ENCODE results near the gene FAM217A.
A peak's percentile ranks its signal among the peaks of the same experiment; 100 is the strongest.
"Not testable (repeated sequence)": the region's sequence is repeated elsewhere in the genome, so short reads cannot be mapped to it uniquely, and the experiment has no call there.

Gene FAM217A, protein sequence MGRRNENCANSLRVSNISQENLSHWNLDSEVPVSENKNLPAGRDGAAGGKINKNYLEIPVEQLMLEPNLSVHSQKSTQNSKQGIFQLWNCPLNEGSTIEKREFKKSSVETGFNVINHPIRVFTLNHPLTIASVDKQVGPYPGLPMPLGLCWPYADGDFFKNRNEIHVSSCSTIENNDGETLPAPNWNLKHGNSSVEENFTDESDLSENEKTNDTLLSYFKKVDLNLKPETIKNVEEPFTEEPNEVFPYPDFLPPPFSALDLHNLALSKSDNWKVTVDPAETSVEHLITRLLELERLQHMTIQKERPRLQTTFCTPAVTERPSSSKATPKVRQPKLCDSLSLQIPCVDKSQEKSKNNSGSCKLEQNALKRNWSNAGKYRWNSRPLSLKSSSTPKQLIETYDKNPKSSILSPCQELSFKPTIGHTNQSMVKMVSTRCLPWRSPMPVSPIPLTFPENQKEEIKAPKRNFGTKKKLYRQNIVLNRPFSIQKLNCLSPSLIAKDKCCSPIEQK

DNA sequence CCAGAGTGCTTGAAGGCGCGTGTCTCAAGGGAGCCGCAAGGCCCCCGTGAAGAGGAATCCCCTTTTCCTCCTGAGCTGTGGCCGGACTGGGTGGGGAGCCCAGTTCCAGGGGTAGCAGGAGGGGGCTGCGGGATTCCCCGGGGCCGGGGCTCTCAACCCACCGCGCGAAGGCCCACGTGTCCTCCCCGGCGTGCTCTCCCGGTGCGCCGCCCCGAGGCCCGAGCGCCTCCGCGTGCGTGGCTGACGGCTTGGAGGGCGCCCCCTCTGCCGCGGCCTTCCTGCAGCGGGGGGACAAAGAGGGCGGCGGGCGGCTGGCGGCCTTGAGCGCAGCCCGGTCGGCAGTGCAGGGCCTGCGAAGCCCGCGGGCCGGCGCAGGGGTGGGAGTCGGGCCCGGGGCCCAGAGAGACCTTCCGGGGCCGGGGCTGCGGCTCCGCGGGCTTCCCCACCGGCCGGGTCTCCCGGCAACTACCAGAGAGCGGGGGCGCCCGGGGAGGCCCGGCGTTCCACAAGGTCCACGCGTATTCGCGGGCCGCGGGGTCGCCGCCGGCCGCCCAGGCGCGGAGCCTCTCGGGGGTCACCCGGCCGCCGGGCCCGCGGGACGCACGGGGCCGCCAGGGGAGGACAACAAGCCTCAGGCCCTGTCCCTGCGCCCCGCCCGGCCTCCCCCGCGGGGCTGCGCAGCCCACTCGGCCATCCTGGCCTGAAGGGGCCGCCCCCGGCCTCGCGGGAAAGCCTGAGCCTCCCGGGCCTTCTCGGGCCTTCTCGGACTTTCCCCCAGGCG lies at the start of gene FAM217A:
FAM217A (minus strand) TSS at position 447 of the 781 bp plus-strand sequence. CDS start 1,723 bp downstream, outside the sequence.
- DNase-seq, result no peak

DNA sequence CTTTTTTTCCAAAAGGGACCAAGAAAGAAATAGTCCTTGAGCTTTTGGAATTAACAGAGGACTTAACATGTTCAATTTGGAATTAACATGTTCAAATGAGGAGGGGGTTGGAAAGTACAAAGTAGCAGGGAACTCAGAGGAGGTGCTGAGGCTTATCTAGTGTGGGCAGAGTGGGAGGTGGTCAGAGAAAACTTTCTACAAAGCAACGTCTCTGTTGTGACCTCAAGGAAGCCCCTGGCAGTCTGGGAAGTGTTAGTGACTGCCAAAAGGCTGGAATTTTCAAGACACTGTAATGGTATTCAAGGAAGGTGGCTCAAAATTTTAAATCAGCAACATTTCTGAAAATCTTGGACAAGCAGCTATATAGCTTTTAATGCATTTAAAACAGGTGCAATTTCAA lies 49.1 kb upstream of the FAM217A start:
- no peak for DNase-seq

DNA sequence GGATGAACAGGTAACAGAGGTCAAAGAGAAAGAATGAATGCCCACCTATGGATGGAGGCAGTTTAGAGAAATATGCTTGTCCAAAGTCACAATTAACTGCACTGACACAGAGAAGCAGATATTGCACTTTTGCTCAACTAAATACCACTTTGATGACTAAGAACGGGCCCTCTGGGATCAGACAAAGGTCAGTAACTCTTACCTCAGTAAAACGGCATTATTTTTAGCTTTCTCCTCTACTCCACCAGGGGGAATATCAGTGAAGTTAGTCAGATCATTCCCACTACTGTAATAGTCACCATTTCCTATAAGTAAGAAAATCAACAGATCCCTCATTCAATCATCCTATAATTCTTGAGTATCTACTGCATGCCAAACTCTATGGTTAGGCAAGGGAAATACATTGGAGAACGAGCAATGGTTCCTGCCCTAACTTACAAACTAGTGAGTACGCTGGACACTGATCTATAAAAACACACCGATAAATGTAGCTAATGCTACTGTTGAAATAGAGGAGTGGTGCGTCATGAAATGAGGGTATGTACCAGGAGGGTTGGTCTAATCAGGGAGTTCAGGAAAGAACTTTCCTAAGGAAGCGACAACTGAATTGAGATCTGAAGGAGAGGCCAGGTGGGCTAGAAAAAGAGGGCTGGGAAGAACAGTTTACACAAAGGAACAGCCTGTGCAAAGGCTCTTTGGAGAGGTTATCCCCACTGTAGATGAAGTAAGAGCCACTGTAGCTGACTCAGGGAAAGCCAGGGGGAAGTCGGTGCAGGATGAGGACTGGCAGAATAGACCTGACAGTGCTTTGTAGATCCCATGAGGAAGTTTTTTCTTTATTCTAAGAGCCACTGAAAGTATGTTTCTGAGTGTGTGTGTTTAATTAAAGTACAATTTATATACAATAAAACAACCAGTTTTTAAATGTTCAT lies 47.3 kb upstream of the FAM217A start:
- peak; percentile 58 for DNase-seq

DNA sequence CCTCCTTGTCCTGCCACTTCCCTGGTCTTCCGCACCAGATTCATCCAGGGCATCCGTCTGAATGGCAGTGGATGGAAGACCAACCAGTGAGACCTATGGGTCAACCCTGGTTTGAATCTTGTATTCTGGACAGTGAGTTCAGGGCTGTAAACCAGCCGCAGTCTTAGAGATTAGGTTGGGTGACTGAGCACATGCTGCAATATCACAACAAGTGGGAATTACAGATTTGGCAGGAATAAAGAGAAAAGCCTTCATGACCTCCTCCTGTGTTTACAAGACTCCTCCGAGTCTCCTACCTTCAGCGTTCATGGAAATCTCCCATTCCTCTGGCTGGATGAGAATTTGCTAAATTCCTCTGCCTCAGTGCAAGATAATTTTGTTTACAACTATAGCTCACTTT lies 46.6 kb upstream of the FAM217A start:
- no peak for DNase-seq

DNA sequence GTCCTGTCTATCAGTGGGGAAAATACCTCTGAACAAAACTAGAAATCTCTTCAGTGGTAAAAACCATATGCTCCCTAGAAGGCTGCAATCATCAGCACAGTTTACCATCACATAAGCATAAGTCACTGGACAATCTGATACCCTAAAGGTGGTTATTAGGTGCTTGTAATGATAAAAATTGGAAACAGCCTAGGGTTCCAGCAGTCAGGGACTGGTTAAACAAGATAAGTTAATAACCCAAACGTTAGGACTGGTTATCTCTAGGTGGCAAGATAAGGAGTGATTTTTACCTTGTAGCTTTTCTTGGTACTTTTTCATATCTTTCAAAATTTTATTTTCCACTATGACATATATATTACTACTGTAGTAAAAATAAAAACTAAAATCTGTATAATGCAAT lies 45.4 kb upstream of the FAM217A start:
- DNase-seq, result no peak

DNA sequence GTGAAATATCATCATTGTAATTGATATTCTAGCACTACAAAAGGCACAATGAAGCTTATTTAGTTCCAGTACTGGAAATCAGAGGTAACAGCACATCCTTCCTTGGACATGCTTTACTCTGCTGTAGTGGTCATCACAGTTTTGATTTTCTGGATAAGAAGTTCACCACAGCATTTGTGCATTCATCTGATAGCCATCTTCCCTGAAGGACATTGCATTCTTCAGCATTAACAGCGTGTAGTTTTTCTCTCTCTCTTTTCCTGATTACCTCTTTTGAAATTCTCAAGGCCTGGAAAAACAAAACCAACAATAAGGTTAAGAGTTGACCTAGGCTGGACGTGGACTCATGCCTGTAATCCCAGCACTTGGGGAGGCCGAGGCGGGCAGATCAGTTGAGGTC lies 36.8 kb upstream of the FAM217A start:
- no peak for DNase-seq

DNA sequence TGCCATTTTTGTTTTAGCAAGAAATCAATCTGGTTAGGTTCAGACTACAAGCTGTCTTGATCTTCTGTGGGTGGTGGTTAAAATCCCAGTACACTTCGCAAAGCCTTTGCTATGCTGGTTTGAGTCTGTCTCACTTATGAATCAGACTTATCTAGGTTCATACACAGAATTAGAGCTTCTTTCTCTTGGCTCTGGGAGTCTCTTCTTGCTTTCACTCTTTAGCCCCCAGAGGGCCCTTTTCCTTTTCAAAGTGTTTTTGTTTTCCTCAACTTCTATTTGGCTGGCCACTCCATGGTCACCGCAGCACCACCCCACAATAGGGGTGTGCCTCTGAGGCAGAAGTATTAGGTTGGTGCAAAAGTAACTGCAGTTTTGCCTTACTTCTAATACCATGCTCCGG lies 35.2 kb upstream of the FAM217A start:
- no peak for DNase-seq

DNA sequence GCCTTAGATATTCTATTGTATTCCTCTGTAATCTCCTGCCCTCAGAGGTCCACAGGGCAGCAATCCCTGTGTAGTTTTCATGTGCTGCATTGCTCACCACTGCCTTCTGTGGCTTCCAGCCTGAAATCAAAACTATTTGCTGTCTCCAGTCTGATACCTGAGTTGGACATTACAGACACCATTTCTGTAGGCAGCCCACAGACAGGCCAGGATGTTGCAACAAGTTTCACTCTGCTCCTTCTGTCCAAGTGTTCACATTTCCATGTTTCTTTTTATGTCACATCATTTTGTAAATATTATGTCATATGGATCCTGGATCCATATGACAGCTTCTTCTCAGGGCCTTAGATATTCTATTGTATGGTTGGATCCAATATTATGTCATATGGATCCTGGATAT lies 34.7 kb upstream of the FAM217A start:
- no peak for DNase-seq

DNA sequence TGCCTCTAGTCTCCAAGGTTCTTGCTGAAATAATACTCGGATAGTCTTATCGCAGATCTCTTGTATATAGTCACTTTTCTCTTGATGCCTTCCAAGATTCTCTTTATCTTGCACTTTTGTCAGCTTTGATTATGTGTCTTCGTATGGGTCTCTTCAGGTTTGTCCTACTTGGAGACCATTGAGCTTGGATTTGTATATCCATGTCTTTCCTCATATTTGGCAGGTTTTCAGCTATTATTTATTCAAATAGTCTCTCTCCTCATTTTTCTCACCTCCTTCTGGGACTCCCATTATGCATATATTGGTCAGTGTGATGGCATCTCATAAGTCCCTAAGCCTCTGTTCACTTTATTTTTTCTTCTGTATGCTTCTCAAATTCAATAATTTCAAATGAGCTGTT lies 33.4 kb upstream of the FAM217A start:
- DNase-seq, result no peak

DNA sequence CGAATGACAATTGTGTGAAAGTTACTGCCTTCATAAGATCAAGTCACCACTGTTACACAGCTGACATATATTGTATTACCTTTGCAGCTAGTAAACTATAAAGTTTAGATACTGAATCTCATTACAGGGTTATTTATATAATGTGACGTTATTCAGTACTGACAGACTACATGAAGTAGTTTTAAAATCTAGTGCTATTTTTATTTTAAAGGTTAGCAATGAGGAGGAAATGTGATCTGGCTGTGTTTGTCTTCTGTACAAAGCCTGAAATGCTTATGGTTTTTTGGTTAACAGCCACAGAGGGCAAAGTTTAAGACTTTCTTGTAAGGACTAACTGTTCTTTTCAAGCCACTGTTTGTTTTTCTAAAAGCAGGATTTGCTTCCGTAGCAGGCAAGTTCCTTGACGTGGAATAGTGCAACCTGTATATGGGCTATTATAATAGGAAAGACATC lies 30.5 kb upstream of the FAM217A start:
- not testable (repeated sequence) for DNase-seq

DNA sequence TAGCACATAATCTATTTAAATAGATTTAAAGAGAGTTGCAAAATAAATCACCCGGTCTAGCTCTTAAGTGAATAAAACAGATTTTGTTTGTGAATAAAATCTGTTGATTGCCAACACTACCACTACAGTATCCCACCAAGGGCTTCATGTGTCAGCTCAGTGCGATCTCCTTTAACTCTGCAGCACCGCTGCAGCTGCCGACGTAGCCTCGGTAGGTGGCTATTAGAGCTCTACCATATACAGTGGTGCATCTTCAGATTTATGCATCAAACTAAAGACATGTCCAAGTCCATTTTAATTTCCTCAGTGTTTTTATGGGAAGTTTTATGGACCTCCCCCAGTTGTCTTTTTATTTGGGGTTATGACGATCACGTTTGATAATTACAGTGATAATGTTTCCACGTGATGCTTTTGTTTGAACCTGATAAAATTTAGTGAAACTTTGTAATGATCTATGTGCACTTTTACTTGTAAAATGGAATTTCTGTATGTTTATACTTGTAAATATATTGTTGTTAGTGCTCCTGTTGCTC lies 29.7 kb upstream of the FAM217A start:
- DNase-seq, result no peak

DNA sequence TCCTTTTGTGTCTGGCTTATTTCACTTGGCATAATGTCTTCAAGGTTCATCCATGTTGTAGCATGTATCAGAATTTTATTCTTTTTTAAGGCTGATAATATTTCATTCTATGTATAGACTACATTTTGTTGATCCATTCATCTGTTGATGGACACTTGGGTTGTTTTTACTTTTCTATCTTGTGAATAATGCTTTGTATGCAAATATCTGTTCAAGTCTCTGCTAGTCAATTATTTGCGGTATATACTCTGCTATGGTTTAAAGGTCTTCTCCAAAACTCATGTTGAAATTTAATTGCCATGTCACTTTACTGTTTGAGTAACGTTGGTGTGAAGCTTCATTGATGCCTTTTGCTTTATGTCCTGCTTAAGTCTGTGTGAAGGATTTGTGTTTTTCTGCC lies 28.9 kb upstream of the FAM217A start:
- DNase-seq, result no peak

DNA sequence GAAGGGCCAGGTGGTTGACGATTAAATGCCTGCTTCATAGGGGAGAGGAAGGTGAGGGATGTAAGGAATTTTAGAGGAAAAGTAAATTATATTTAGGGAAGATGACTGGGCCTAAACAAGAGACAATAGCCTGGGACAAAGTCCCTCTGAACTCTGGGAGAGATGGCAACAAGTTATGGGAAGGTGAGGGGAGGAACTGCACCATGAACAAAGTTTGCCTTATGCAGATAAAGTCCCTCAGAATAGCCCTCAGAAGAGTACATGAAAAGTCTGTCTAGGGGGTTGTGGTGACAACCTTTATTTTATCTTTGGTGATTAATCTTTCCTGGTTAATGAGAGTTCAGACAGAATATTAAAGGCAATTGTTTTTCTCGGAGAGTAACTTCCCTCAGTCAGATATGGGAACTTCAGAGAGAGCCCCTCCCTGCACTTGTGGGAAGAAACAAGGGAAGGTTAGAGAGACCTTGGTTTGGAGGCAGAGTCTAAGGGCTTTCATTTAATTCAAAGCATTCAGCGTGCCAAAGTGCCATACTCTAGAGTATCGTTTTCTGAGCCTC lies 27.1 kb upstream of the FAM217A start:
- DNase-seq, result no peak

DNA sequence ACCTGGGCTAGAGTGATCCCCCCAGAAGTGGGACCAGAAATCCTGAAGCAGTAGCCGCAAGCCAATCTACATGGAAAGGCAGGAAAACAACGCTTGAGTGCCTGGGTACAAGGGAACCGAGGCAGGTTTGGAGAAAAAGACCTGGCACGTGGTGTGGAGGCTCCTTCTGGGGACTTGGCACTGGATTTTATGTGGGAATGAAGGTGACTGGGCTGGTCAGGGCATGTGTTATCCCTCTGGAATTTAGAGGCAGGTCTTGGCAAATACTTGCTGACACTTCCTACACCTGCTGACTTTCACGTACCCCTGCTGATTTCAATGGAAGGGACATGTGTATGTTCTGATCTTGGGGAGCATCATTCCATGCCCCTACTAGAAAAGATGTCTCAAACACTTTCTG lies 25.0 kb upstream of the FAM217A start:
- DNase-seq, result no peak

DNA sequence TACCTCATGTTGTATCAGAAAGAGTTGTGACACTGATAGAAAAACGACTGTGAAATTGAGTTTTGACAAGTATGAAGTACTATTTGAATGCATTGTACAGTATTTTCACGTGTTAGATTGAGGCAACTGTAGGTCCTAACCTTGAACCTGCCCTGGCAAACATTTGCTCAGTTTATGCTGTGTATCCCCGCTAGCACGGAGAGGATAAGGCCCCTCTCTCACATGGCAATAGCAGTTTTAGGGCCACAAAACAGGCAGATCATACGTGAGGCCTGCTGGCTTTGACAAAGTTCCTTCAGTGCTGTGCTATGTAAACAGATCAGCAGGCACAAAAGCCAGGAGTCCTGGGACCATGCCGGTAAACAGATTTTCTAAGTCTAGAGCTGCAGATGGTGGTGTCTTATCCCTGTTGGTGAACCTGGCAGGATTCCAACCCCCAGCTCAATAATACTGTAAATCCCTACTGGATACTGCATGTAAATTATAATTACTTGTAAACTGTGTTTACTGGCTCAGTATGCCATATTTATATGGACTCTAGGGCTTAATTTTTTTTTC lies 23.8 kb upstream of the FAM217A start:
- no peak for DNase-seq

DNA sequence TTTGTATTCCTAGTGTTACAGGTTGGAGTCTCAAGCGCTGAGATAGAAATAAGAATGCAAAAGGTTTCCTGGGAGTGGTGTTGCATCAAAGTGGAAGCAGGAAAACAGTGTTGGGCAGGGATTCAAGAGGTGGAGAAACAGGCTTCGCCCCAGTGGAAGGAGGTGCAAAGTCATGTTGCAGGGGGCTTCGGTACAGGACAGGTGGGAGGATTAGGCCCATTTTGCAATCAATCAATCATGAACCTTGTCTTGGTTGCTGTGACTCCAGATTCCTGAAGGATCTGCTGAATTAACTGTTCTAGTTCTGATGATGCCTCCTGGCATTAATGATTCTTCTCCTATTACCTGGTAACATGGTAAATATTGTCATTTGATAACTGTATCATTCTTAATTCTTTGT lies 22.4 kb upstream of the FAM217A start:
- no peak for DNase-seq

DNA sequence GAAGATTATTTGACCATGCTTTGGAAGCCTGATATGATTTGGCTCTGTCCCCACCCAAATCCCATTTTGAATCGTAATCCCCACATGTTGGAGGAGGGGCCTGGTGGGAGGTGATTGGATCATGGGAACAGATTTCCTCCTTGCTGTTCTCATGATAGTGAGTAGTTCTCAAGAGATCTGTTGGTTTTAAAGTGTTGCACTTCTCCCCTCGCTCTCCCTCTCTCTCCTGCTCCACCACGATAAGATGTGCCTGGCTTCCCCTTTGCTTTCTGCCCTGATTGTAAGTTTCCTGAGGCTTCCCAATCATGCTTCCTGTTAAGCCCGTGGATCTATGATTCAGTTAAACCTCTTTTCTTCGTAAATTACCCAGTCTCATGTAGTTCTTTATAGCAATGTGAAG lies 21.7 kb upstream of the FAM217A start:
- no peak for DNase-seq

DNA sequence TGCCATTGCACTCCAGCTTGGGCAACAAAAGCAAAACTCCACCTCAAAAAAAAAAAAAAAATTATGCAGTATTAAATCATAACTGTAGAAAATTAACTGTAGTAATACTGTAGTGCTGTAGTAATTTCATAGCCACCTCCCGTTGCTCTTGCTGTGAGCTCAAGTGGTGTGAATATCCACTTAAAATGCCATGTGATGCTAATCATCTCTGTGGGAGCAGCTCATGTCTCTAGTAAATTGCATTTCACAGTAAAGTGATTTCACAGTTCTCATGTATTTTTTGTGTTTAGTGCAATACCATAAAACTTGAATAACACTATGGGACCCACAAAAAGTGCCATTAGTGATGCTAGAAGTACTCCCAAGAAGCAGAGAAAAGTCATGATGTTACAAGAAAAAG lies 14.4 kb upstream of the FAM217A start:
- DNase-seq, result no peak

DNA sequence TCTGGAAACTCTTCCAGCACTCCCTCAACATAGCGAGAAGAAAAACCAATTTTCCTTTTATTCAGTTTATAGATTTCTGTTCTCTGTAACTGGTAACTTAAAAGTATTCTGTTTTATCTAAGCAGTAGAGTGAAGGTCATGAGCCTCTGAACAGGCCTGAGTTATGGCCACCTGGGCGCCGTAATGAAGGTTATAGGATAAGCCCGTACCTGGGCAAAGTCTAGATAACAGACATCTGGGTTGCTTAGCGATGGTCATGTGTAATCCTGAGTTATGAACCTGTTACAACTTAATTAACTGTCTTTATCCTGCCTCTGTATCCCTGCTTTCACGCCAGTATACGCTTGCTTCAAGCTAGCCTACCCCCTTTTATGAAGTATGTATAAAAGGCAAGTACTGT lies 13.0 kb upstream of the FAM217A start:
- no peak for DNase-seq

DNA sequence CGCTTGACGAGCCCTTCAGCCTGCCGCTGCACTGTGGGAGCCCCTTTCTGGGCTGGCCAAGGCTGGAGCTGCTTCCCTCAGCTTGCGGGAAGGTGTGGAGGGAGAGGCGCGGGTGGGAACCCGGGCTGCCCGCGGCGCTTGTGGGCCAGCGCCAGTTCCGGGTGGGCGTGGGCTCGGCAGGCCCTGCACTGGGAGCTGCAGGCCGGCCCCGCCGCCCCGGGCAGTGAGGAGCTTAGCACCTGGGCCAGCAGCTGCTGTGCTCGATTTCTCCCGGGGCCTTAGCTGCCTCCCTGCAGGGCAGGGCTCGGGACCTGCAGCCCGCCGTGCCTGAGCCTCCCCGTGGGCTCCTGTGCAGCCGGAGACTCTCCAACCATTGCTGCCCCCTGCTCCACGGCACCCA lies 11.1 kb upstream of the FAM217A start:
- not testable (repeated sequence) for DNase-seq

DNA sequence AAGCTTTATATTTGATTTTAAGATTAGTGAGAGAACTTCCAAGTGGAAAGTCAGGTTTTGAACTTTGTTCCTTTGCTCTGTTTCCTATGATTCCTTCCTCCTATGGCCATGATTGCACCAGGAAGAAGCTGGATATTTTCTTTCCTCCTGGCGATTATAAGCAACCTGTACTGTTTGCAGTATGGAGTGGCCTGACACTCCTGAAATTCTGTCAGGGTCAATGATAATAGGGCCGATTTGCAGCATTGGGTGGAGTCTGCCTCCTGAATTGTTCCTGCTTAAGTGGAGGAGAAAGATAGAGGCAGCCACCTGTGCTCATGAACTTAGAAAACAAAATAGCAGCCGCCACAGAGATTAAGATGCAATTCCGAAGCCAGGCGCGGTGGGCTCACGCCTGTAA lies 9.8 kb upstream of the FAM217A start:
- DNase-seq, result no peak

DNA sequence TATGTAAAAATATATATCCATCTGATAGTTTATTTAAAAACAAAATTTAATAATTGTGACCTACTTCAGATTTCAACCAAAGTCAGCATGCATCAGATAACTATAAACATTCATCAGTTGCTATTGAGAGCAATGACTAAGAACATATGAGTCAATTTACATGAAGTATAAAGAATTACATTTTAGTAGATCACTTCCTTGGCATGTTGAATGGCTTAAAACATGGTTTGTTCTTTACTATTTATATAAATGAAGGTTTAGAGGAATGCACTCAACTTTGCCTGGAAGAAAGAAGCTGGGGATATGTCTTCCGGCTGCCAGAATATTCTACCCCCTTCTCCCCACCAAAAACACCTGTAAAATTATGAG lies 6.4 kb upstream of the FAM217A start:
- DNase-seq, result no peak
